ENCODE results near the gene UBXN7. TPM values are rescaled to one million over a fixed set of nuclear protein-coding genes. Genes with fewer than 3 reads are reported as not detected.
"Not testable (repeated sequence)": the region's sequence is repeated elsewhere in the genome, so short reads cannot be mapped to it uniquely, and the experiment has no call there.

UBXN7 gene
- total and polyA plus RNA-seq, 9 of the 15 experiments (the other 6 are each of a cell fraction or from before 2014, with no cell fraction given), result 3.5 to 44.6 (median 13.4) TPM

- in situ Hi-C loops (cut with MboI); H3K79me2 ChIP-seq (ENCODE audit: control insufficient read depth, insufficient read depth, low read length); H3K4me3 ChIP-seq; H3K4me2 ChIP-seq (ENCODE audit: insufficient read depth, low read length); H3K9ac ChIP-seq (ENCODE audit: insufficient read depth in 1 of 2, low read depth in 2 of 2, low read length in 2 of 2); H4K20me1 ChIP-seq (replicated peaks; ENCODE audit: control insufficient read depth, insufficient read depth, low read length); H3K9me1 ChIP-seq (ENCODE audit: control insufficient read depth, insufficient read depth, low read length); H3K4me1 ChIP-seq (replicated peaks in 1 of 2; ENCODE audit: control insufficient read depth in 2 of 2, insufficient read depth in 2 of 2, low read length in 2 of 2); H3K9me3 ChIP-seq (replicated peaks; ENCODE audit: control insufficient read depth, insufficient read depth, low read depth, low read length); DNase-seq (ENCODE audit: extremely low read depth in 1 of 4, low spot score in 3 of 4); FAIRE-seq; CTCF ChIA-PET (ENCODE audit: low intra/inter-chr PET ratio); H3K27me3 ChIP-seq (ENCODE audit: control insufficient read depth in 2 of 2, insufficient read depth in 2 of 2, low read length in 2 of 2); intact Hi-C loops (cut with micrococcal nuclease); BruUV-seq (replicated peaks); H3K36me3 ChIP-seq (ENCODE audit: control insufficient read depth, insufficient read depth, low read length); TF ChIP-seq NR2C2 (CRISPR knock-in tag; IDR thresholded peaks at IDR 0.05): not testable (repeated sequence)
- Histone ChIP-seq H3K27ac (ENCODE audit: extremely low read depth, low read depth, low read length) (0 out of 3 replicates have a peak overlapping the region, but pooled peaks have one; percentile 8), H2AFZ (ENCODE audit: low read depth, low read length) (peak overlapping the region; percentile 10)
- POLR2A ChIA-PET, result interaction anchor here (0.5 to 1.7 kb wide), 4 partner anchors 12 to 15 kb away, joined by 3 to 4 read pairs (median 3); partner anchors contain the start of gene DYNLT2B
- peak; percentile 63 for ATAC-seq
- 4% methylated on average over 7 of the region's 8 CpGs for WGBS (ENCODE audit: insufficient coverage, low coverage, missing lambda C conversion rate)
- TF ChIP-seq ZNF316 (IDR thresholded peaks at IDR 0.05) (peak; percentile 54), MAFG (tag; conservative IDR thresholded peaks at IDR 0.05) (peak; percentile 44; the same call in 1 of the 2 replicates), SMARCA4 (IDR thresholded peaks at IDR 0.05) (0 out of 2 replicates have a peak, but pooled peaks have one; percentile 39), TAF9B (IDR thresholded peaks at IDR 0.05; ENCODE audit: partially characterized antibody) (peak; percentile 81), C11orf30 (IDR thresholded peaks at IDR 0.05; ENCODE audit: low read depth) (peak; percentile 67), NR2C2 (tag; IDR thresholded peaks at IDR 0.05) (0 out of 2 replicates have a peak, but pooled peaks have one; percentile 26), ZNF639 (CRISPR knock-in tag; conservative IDR thresholded peaks at IDR 0.05 in 1 of 2, IDR thresholded peaks at IDR 0.05 in 1 of 2) (peak in 1 of 2 experiments; percentile 52; a peak in 1 of 4 replicates), MEIS2 (IDR thresholded peaks at IDR 0.05; ENCODE audit: partially characterized antibody) (peak; percentile 49), NFE2 (IDR thresholded peaks at IDR 0.05; ENCODE audit: low read depth) (peak; percentile 53), DACH1 (IDR thresholded peaks at IDR 0.05; ENCODE audit: partially characterized antibody) (peak; percentile 52), NFIC (IDR thresholded peaks at IDR 0.05) (peak; percentile 38; the same call in 1 of the 2 replicates), TFAP4 (CRISPR knock-in tag; IDR thresholded peaks at IDR 0.05; ENCODE audit: borderline replicate concordance) (peak; percentile 80), CBFA2T3 (IDR thresholded peaks at IDR 0.05) (peak; percentile 33; the same call in 1 of the 2 replicates), FOSL1 (tag; conservative IDR thresholded peaks at IDR 0.05) (peak; percentile 41), CXXC5 (CRISPR knock-in tag; IDR thresholded peaks at IDR 0.05) (0 out of 2 replicates have a peak, but pooled peaks have one; percentile 3), CUX1 (CRISPR knock-in tag; IDR thresholded peaks at IDR 0.05) (0 out of 2 replicates have a peak, but pooled peaks have one; percentile 36)
Observed at GRCh38 chr3:196302960-196303359, 129.3 kb downstream of the UBXN7 start.

Data from K562 (cell line).